HG03460 (cell line): ENCODE results near the gene HRK.
A peak's percentile ranks its signal among the peaks of the same experiment; 100 is the strongest.

ENCODE experiments used
- ATAC-seq: cut with Tn5 transposase; IDR thresholded peaks from one replicate; pipeline ENCODE4 v1.9.1; 2021; ENCODE audit not compliant: unreplicated experiment

HRK gene

GRCh38 chr12:116870306-116870705, 10.9 kb downstream of the HRK start:
- no peak for ATAC-seq

DNA sequence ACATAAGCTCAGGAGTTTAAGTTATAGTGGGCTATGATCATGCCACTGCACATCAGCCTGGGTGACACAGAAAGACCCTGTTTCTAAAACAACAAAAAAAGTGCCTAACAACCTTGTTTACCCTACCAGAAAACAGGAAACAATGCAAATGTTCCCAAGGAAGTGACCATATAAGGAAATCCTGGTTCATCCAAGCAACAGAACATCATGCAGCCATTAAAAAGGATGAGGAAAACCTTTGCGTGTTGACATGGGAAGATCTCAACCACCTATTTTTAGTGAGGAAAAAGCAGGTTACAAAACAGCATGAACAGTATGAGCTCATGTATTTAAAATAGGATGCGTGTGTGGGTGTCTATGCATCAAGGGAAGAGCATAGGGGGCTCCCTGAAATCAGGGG, 13.7 kb downstream of the HRK start:
- ATAC-seq, result no peak

DNA sequence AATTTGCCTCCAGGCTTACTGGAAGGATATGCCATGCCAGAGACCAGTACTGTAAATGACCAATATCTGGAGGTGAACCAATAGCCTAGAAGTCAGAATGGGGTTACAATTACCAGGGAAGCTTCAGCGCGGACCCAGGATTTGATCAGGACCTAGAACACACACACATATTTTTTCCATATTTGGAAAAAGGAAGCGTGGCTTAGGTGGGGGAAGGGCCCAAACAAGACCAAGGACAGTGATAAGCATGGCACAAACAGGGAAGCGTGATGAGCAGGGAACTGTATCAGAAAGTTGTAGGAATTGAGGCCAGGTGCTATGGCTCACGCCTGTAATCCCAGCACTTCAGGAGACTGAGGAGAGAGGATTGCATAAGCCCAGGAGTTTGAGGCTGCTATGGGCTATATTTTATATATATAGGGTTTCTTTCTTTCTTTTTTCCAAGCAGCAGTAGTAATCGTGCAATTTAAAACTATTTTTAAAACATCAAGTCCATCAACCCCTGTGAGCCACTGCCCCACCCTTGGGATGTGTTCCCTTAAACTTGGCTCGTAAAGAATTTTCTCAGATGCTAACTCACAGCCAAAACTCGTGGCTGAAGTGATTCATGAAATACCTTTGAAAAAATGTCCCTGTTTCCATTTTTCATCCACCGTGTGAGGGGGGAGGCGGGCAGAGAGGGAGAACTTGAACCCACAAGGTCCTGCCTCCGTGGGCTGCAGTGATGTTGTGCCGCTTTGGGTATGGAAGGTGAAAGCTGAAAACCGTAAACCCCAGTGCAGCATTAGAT, 16.7 kb downstream of the HRK start:
- no peak for ATAC-seq

DNA sequence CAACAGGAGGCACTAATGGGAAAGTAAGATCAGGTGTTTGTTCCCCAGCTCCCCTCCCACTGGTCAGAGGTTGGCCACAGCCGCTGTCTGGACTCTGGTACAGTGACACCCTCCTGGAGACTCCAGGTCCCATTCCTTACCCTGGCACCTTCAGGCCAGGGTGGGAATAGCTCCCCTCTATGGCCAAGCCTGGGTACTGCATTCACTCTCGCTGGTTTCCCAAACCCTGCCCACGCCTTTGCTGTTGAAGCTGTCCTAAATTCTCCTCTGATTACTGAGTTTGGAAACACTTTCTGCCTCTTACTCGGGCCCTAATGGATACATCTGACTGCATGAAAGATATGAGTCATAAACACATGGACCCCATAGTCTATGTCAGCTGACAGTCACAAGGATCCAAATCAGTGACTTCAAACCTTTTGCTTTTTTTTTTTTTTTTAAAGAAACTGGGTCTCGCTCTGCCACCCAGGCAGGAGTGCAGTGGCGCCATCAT, 17.9 kb downstream of the HRK start:
- ATAC-seq, result no peak

DNA sequence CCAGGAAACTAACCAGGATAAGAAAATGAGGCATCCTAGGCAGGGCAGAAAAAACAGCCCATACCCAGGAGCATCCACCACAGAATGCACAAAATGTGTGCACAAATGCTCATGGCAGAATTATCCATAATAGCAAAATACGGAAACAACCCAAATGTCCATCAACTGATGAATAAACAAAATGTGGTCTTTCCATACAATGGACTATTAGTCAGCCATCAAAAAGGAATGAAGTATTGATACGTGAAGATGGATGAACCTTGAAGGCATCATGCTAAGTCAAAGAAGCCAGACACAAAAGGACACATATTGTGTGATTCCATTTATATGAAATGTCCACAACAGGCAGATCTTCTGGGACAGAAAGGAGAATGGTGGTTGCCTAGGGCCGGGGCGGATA, 19.1 kb downstream of the HRK start:
- no peak for ATAC-seq

DNA sequence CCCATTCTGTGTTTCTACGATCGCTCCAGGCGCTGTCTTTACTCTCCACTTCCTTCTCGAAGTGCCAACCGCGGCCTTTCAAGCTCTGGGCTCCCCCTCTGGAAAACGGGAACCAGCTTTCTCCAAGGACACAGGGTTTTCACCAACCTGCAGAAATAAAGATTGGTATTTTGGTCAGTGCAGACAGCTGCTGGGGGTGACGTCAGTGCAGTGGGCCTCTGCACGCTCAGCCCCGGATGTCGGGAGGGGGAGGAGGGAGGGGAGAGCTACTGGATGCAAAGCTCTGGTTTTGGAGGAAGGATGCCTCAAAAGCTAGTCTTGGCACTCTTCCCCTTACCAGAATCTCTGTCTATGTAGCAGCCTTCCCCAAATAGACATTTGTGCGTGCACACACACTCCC, 19.9 kb downstream of the HRK start:
- ATAC-seq, result peak; percentile 82

- ATAC-seq, result no peak
Measured at GRCh38 chr12:116860263-116860662, 21.0 kb downstream of the HRK start.

DNA sequence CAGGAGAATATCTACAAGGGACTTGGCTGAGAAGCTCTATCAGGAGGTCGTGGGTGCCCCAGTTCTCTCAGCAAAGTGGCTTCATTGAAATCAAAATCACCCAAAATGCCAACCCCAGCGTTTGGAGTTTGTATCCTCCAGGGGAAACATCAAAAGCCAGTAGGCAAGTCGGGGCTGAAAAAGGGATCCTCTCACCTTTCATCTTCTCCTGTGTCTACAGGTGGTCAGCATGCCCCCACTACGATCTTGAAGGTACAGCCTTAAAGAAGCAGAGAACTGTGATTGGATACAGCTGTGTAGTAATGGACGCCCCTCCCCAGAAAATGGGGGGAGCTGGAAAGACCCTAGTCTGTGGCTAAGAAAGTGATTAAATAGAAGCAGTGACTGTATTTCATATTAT, 22.2 kb downstream of the HRK start:
- no peak for ATAC-seq

- no peak for ATAC-seq
Measured at GRCh38 chr12:116856729-116857128, 24.5 kb downstream of the HRK start.

DNA sequence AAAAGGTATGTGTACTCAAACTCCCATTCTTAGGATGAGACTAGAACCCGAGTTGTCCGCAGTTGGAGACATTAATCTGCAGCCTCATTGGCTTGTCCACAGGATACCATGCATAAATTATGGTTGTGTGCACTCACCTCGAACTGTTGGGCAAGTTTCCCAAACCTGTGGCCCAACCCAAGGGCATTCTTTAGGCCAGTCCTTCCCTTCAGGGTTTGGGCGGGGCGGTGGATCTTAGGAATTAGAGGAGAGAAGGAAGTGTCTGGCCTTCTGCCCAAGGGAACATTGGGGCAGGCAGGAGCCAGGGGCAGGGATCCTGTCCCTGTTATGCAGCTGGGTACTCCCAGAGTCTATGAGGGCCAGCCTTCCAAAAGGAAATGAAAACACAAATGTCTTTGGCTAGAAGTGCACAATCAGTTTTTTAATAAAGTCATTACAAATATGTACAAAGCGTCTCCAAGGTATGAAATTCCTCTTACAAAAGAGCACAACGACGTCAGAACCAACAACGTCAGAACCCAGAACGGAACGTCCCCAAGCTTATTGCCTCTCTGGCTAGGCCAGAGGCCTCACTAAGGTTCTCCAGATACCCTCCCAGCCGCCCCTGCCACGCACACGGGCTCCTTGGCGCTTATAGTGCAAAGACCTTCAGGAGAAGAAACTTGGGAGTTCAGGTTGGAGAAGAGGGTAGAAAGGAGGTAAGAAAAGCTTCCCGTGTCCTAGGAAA, 25.3 kb downstream of the HRK start:
- ATAC-seq, result no peak

GRCh38 chr12:116853507-116853906, 27.7 kb downstream of the HRK start:
- ATAC-seq, result no peak

GRCh38 chr12:116852303-116852702, 28.9 kb downstream of the HRK start:
- no peak for ATAC-seq

- ATAC-seq, result no peak
Measured at GRCh38 chr12:116849216-116849615, 32.0 kb downstream of the HRK start.

- no peak for ATAC-seq
Measured at GRCh38 chr12:116843085-116843484, 38.2 kb downstream of the HRK start.

DNA sequence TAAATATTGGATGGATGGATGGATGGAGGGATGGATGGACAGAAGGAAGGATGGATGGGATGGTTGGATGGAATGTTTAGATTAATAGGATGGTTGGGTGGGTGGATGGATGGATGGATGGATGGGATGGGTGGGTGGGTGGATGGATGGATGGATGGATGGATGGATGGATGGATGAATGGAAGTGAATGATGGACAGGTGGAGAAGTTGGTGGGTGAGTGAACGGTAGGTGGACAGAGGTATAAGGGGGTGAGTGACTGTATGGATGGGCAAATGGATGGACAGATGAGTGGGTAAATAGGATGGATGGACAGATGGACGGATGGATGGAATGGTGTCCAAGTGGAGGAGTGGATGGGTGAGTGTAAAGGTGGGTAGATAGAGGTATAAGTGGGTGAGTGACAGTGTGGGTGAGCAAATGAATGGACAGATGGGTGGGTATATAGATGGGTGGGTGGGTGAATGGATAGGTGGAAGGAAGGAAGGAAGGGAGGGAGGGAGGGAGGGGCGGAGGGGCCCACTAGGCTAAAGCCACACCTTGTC, 41.9 kb downstream of the HRK start:
- no peak for ATAC-seq

GRCh38 chr12:116838365-116838764, 42.9 kb downstream of the HRK start:
- no peak for ATAC-seq

- ATAC-seq, result no peak
Measured at GRCh38 chr12:116837097-116837496, 44.1 kb downstream of the HRK start.

GRCh38 chr12:116835484-116835883, 45.8 kb downstream of the HRK start:
- ATAC-seq, result no peak

DNA sequence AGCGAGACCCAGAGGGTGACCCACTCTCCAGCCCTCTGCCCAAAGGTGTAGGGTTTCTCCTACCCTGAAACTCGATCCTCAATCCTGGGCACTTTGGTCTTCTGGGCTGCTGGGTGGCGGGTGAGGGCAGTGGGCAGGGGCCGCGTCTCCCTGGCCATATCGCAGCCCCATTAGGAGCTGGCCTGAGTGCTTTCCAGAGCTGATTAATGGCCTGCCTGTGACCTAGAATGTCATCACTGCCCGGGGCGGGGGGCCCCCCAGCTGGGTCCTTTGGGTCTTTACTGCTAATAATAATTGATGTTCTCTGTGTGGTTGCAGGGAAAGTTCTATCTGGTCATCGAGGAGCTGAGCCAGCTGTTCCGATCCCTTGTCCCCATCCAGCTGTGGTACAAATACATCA, 47.8 kb downstream of the HRK start:
- no peak for ATAC-seq

DNA sequence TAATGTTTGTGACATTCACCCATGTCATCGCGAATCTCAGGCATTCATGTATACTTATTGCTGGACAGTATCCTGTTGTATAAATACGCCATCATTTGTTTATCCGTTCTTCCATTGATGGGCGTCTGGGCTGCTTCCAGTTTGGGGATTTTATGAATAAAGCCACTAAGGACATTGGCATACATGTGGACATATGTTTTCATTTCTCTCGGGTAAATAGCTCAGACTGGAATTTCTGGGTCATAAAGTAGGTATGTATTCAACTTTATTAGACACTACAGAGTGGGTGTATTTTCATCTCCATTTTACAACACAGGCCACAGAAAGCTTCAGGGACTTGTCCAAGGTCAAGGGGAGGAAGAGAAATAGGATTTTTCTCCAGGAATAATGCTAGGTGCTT, 48.9 kb downstream of the HRK start:
- no peak for ATAC-seq

DNA sequence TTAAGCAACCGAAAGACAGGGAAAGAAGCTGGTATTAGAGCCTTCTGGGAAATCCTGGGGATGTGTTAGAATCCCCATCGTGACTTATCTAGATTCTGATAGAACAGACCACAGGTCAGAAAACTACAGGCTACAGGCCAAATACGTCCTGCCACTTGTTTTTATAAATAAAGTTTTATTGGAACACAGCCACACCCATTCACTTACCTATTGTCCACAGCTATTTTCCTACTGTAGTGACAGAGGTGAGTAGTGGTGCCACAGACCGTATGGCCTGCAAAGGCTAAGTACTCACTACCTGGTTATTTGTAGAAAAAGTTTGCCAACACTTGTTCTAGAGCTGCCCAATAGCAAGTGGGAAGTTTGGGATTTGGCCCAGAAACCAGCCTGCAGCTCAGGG, 53.8 kb downstream of the HRK start:
- no peak for ATAC-seq

DNA sequence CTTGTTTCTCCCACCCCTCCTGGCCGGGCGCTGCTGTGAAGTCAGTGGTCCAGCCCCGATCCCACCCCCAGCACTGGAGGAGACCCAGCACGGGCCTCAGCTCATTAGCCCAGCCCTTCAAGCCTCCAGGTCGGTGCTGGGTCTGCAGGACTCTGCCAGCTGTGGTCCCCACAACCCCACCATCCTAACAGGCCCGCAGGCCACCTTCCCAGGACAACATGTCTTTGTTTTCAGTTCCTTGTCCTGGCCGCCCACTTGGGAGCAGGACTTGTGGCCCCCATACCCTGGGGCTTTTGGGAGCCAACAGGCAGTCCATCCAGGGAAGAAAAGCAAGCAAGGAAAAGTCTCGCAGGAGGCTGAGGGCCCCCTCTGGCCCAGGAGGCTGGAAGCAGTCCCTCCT, 60.0 kb downstream of the HRK start:
- ATAC-seq, result no peak
